SH-SY5Y (cell line): ENCODE results near the gene TOX3.

Source experiments
- GATA2 ChIP-seq: IDR thresholded peaks from 2 replicates; pipeline ENCODE4 v1.6.1; 2011; ENCODE audit warnings: mild to moderate bottlenecking, low read depth, low read length
- GATA3 ChIP-seq: IDR thresholded peaks from 2 replicates; pipeline ENCODE4 v1.6.1; 2011; ENCODE audit warnings: low read depth, mild to moderate bottlenecking, low read length, moderate library complexity

DNA sequence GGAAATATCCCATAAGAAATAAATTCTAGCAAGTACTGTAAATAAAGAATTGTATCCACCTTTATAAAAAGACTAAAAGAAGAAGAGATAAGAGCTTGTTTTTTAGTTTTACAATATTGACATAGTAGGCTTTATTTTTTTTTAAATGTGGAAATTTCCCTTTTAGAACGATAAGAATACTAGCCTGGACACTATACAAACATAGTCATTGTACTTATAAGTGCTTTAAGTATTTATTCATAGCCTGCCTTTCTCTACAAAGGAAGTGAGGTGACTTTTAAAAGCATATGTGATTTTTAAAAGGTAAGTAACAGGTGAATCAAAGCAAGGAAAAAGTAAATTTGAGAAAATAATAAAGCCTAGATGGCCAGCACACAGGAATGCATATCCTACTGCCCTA, 17.7 kb downstream of the TOX3 start:
- TF ChIP-seq GATA2 (no peak), GATA3 (no peak)
